GM12878 (cell line): Measurements from ENCODE around the gene GATA3. TPM values are rescaled to one million over a fixed set of nuclear protein-coding genes. Genes with fewer than 3 reads are reported as not detected.

Experiments
- ATAC-seq: fragments of 200-7000 bp; cut with Tn5 transposase; 3 replicates; pipeline ENCODE4 v1.9.1; 2020; ENCODE audit warnings: mild to moderate bottlenecking, moderate library complexity
- BruUV-seq: library from RNA; stranded (reverse); fragments of 400-500 nt; replicated peaks from 2 replicates; lab custom pipeline; 2021; lab: Mats Ljungman, UMichigan
- CTCF ChIA-PET: fragments of 300-600 bp; sonication (Branson Sonifier 250); formaldehyde crosslinking; extraction: SDS; loops from one replicate; lab custom pipeline; 2021; ENCODE audit warnings: inconsistent platforms; lab: Yijun Ruan, JAX
- POLR2A ChIA-PET: fragments of 350-600 bp; formaldehyde crosslinking; extraction: SDS; loops from one replicate; lab custom pipeline; 2021; ENCODE audit warnings: inconsistent platforms; lab: Charles Lee
- RAD21 ChIA-PET: fragments of 300-600 bp; sonication (Branson Sonifier 250); formaldehyde crosslinking; loops from one replicate; lab custom pipeline; 2023; ENCODE audit warnings: antibody characterized with exemption; ENCODE audit not compliant: unreplicated experiment; lab: Charles Lee
- SMC1A ChIA-PET: fragments of 300-600 bp; sonication (Branson Sonifier 250); formaldehyde crosslinking; loops from one replicate; lab custom pipeline; 2023; ENCODE audit not compliant: unreplicated experiment, uncharacterized antibody; lab: Charles Lee
- DNase-seq: peaks from one replicate; pipeline ENCODE4 v3.0.0-alpha.2; 2011; ENCODE audit warnings: low read depth, low spot score
- FAIRE-seq: peaks from 3 replicates; lab custom pipeline; 2011; peaks lifted over from hg19 to GRCh38; lab: Jason Lieb, UNC
- H2AFZ ChIP-seq: 2 replicates; pipeline ENCODE4 v1.6.0; 2011; ENCODE audit warnings: low read depth, low read length, control low read depth; ENCODE audit not compliant: control insufficient read depth
- H3K27ac ChIP-seq: 2 replicates; pipeline ENCODE4 v1.5.1; 2011; ENCODE audit warnings: control low read depth; ENCODE audit not compliant: control insufficient read depth, insufficient read depth
- H3K27me3 ChIP-seq, 2 experiments: replicated peaks in 1 of 2; 2 replicates each; pipeline versions ENCODE4 v1.6.0 to v1.6.1; 2011; ENCODE audit warnings: low read length in 1 of 2; ENCODE audit not compliant: control insufficient read depth in 2 of 2, insufficient read depth in 2 of 2
- H3K36me3 ChIP-seq, 2 experiments: 2 replicates each; pipeline ENCODE4 v1.5.1; 2011; ENCODE audit warnings: low read length in 1 of 2; ENCODE audit not compliant: control insufficient read depth in 2 of 2, insufficient read depth in 2 of 2
- H3K4me1 ChIP-seq: 2 replicates; pipeline ENCODE4 v1.6.1; 2011; ENCODE audit warnings: mild to moderate bottlenecking, low read length, moderate library complexity, mixed read lengths; ENCODE audit not compliant: control insufficient read depth, insufficient read depth
- H3K4me2 ChIP-seq: 2 replicates; pipeline ENCODE4 v1.6.0; 2011; ENCODE audit warnings: control low read depth; ENCODE audit not compliant: control insufficient read depth, insufficient read depth
- H3K4me3 ChIP-seq: fragments of 200-600 bp; sonication (generic); 2 replicates; pipeline ENCODE4 v1.5.1; 2016
- H3K79me2 ChIP-seq: 2 replicates; pipeline ENCODE4 v1.6.0; 2011; ENCODE audit warnings: low read length; ENCODE audit not compliant: control insufficient read depth, insufficient read depth
- H3K9ac ChIP-seq: 2 replicates; pipeline ENCODE4 v1.8.0; 2011; ENCODE audit warnings: low read length, control low read depth, mixed read lengths; ENCODE audit not compliant: control insufficient read depth, insufficient read depth
- H3K9me3 ChIP-seq: replicated peaks from 3 replicates; pipeline ENCODE4 v1.5.1; 2011; ENCODE audit warnings: mild to moderate bottlenecking, low read length; ENCODE audit not compliant: control insufficient read depth, insufficient read depth
- H4K20me1 ChIP-seq: 2 replicates; pipeline ENCODE4 v1.6.0; 2011; ENCODE audit not compliant: control insufficient read depth, insufficient read depth
- MYC ChIP-seq: IDR thresholded peaks from 2 replicates; pipeline ENCODE4 v1.6.1; 2011; ENCODE audit warnings: mild to moderate bottlenecking, low read length, moderate library complexity, inconsistent platforms; ENCODE audit not compliant: insufficient read depth, insufficient replicate concordance, insufficient read length, severe bottlenecking
- NR2C1 ChIP-seq: fragments of 450-650 bp; IDR thresholded peaks from 2 replicates; pipeline ENCODE4 v1.6.1; 2017; ENCODE audit warnings: antibody characterized with exemption, mild to moderate bottlenecking, moderate library complexity
- NR2C2 ChIP-seq: IDR thresholded peaks from 2 replicates; pipeline ENCODE4 v1.6.1; 2011; ENCODE audit warnings: borderline replicate concordance, low read depth; ENCODE audit not compliant: control insufficient read depth, insufficient read length
- RAD51 ChIP-seq: fragments of 450-650 bp; IDR thresholded peaks from 2 replicates; pipeline ENCODE4 v1.6.1; 2016; ENCODE audit warnings: moderate library complexity, mild to moderate bottlenecking, inconsistent platforms
- RCOR1 ChIP-seq: conservative IDR thresholded peaks from 2 replicates; pipeline ENCODE4 v1.6.1; 2012; ENCODE audit warnings: low read depth, low read length, improper control_type of control experiment
- SMC3 ChIP-seq: IDR thresholded peaks from 2 replicates; pipeline ENCODE4 v1.6.1; 2011; ENCODE audit warnings: low read length, improper control_type of control experiment, borderline replicate concordance
- SUPT20H ChIP-seq: IDR thresholded peaks from 2 replicates; pipeline ENCODE4 v1.6.1; 2011; ENCODE audit warnings: low read depth, mild to moderate bottlenecking, low read length, moderate library complexity, borderline replicate concordance; ENCODE audit not compliant: control insufficient read depth
- TCF3 ChIP-seq: IDR thresholded peaks from 2 replicates; pipeline ENCODE4 v1.6.1; 2012; ENCODE audit warnings: low read depth, mild to moderate bottlenecking, low read length, borderline replicate concordance; ENCODE audit not compliant: insufficient read depth
- TCF7 ChIP-seq: IDR thresholded peaks from 2 replicates; pipeline ENCODE4 v1.6.1; 2014; ENCODE audit warnings: antibody characterized with exemption, borderline replicate concordance
- ZBTB11 ChIP-seq: fragments of 450-650 bp; formaldehyde crosslinking; IDR thresholded peaks from 2 replicates; pipeline ENCODE4 v1.5.0; 2022; ENCODE audit warnings: mild to moderate bottlenecking, missing genetic modification characterization
- WGBS: methylation state at CpG from one replicate; pipeline ENCODE4 v1.1.6; 2016; ENCODE audit warnings: low lambda C conversion rate; ENCODE audit not compliant: insufficient replicate concordance, insufficient coverage; ENCODE audit errors: missing lambda C conversion rate; 5-methylcytosine and 5-hydroxymethylcytosine counted together
- in situ Hi-C: fragments of 300-500 bp; cut with MboI; formaldehyde crosslinking; loops from 9 replicates; pipeline ENCODE4 v1.14.3; 2018; ENCODE audit warnings: mixed read lengths
- intact Hi-C: fragments of 100-400 bp; cut with micrococcal nuclease; formaldehyde crosslinking; loops from one replicate; pipeline ENCODE4 v1.14.2; 2022; ENCODE audit not compliant: unreplicated experiment
- polyA plus RNA-seq, 11 experiments: library from polyadenylated mRNA; depleted of rRNA in 4 of 11; unstranded in 6 of 11; stranded (reverse) in 5 of 11; fragments of >200 nt; fragmentation: Nextera tagmentation in 4 of 11; fragmentation: Illumina TruSeq in 1 of 11; extraction: Ambion mirVana in 4 of 11; extraction: Trizol in 1 of 11; gene quantifications; 1 replicate in 1 of 11; 2 replicates in 10 of 11; pipeline versions ENCODE4 v1.2.1 to v1.2.3, GENCODE V29; 2011 to 2016; ENCODE audit warnings: inconsistent platforms in 2 of 11, missing spikeins in 2 of 11, low read depth in 1 of 11
- total RNA-seq, 4 experiments: library from RNA; depleted of rRNA in 3 of 4; stranded (reverse); fragments of >200 nt in 3 of 4; fragmentation: Illumina TruSeq in 1 of 4; extraction: Trizol in 1 of 4; gene quantifications; 2 replicates each; pipeline versions ENCODE4 v1.2.1 to v1.2.3, GENCODE V29; 2013 to 2021
- TF ChIP-seq, protein P1 (sequence below): fragments of 450-650 bp; IDR thresholded peaks from 2 replicates; pipeline ENCODE4 v1.6.1; 2017; ENCODE audit warnings: mild to moderate bottlenecking

The GATA3 gene
- total and polyA plus RNA-seq, 10 of the 15 experiments (the other 5 are each of a cell fraction or from before 2014, with no cell fraction given), result 0.08 to 0.80 (median 0.29) TPM

- in situ Hi-C loops, result no loop called here
- FAIRE-seq (no peak), DNase-seq (no peak), ATAC-seq (no peak)
- ChIA-PET SMC1A (interaction anchor here (1.0 kb wide), 1 partner anchor 132 kb away, joined by 3 read pairs; no protein-coding TSS in a partner anchor), RAD21 (no interaction called here), CTCF (interaction anchor here (0.9 kb wide), 1 partner anchor 13 kb away, joined by 3 read pairs; no protein-coding TSS in a partner anchor)
- Histone ChIP-seq H3K4me1 (peaks cover 23% of the 10 kb centered on the region), H3K4me2 (no peak overlapping the region), H3K79me2 (no peaks in the 10 kb centered on the region), H3K27ac (no peak overlapping the region), H3K9me3 (no peaks in the 10 kb centered on the region), H2AFZ (no peak overlapping the region), H3K4me3 (no peak overlapping the region), H3K36me3 (no peaks in the 10 kb centered on the region; a peak in 1 of 4 replicates), H4K20me1 (no peaks in the 10 kb centered on the region), H3K9ac (no peak overlapping the region), H3K27me3 (no peaks in the 10 kb centered on the region)
- intact Hi-C loops, result no loop called here
- 71% methylated on average over 12 of the region's 13 CpGs for WGBS
- no TSS peak for BruUV-seq
- TF ChIP-seq NR2C1 (no peak), RAD51 (no peak), SUPT20H (no peak), ZBTB11 (CRISPR knock-in tag) (no peak), TCF3 (no peak), TCF7 (no peak), MYC (no peak), SMC3 (no peak), RCOR1 (no peak), NR2C2 (no peak)
- TF ChIP-seq, protein P1, sequence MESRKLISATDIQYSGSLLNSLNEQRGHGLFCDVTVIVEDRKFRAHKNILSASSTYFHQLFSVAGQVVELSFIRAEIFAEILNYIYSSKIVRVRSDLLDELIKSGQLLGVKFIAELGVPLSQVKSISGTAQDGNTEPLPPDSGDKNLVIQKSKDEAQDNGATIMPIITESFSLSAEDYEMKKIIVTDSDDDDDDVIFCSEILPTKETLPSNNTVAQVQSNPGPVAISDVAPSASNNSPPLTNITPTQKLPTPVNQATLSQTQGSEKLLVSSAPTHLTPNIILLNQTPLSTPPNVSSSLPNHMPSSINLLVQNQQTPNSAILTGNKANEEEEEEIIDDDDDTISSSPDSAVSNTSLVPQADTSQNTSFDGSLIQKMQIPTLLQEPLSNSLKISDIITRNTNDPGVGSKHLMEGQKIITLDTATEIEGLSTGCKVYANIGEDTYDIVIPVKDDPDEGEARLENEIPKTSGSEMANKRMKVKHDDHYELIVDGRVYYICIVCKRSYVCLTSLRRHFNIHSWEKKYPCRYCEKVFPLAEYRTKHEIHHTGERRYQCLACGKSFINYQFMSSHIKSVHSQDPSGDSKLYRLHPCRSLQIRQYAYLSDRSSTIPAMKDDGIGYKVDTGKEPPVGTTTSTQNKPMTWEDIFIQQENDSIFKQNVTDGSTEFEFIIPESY, result no peak
- TF ChIP-seq, all 136 proteins: peak for 0
- POLR2A ChIA-PET, result interaction anchor here (0.6 to 1.1 kb wide), 4 partner anchors 10 to 1110 kb away, joined by 3 to 6 read pairs (median 4); no protein-coding TSS in a partner anchor
Observed at GRCh38 chr10:8063935-8064334, 9.4 kb downstream of the GATA3 start.
